NCI-H187 (cell line): ENCODE measurements around the gene KAT8.

Experiments
- DNase-seq, 2 experiments: peaks; one replicate each; lab custom pipeline; 2025; lab: John Stamatoyannopoulos, UW

The KAT8 gene

DNA sequence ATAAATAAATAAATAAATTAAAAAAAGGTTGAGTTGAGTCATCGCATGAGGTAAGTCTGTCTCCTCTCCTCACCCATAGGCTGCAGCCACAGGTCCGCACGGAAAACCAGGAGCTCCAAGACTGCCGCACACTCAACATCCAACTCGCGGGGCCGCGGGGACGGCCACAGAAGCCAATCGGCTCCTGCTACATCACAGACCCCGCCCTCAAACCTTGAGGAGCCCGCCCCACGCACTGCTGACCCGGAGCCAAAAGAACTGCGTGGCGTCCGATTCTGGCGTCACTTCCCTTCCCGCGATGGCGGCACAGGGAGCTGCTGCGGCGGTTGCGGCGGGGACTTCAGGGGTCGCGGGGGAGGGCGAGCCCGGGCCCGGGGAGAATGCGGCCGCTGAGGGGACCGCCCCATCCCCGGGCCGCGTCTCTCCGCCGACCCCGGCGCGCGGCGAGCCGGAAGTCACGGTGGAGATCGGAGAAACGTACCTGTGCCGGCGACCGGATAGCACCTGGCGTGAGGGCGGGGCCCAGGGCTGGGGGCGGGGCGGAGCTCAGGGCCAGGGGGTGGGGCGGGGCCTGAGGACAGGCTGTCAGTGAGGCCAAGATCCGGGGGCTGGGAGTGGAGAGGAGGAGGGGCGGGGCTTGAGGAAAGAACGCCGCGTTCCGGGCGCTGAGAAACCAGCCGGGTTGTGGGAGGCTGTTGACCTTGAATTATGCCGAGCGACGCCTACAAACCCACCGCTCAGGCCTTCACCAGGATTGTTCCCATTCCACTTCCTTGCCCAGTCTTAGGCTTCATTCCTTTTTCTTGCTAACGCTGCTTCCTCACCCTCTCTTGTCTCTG is at the start of gene KAT8:
Gene KAT8 (plus strand): TSS at position 281 of the 839 bp plus-strand sequence. CDS start 18 bp downstream, at position 299.
- peak; percentile 61 to 91 for DNase-seq

- no peak for DNase-seq
These were observed 45.6 kb upstream of the KAT8 start for GRCh38 chr16:31071861-31072260.

DNA sequence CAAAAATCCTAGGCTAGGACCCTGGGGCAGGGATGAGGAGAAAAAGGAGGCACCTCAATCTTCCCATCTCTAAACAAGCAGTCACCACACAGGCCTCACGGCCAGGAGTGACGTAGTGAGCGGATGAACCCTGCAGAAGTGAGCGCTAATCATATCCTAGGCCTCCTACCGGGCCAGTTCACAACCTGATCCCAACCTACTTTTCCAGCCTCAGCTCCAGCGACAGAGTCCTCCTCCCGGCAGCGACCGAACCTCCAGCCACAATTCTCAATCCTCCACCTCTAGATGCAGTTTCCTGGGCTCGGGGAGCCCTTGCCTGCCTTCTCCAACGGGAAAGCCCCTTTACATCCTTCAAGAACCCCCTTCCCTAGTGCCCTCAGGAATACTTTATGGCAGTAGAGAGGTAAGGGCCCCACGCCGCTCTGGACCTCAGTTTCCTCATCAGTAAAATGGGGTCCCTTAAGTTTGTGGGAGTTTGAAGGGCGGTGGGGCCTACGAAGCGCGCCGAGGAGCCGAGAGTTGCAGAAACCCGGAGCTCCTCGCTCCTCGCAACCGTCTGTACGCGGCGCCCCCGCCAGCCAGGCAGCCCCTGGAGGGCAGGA is 44.8 kb upstream of the KAT8 start:
- DNase-seq: no peak

DNA sequence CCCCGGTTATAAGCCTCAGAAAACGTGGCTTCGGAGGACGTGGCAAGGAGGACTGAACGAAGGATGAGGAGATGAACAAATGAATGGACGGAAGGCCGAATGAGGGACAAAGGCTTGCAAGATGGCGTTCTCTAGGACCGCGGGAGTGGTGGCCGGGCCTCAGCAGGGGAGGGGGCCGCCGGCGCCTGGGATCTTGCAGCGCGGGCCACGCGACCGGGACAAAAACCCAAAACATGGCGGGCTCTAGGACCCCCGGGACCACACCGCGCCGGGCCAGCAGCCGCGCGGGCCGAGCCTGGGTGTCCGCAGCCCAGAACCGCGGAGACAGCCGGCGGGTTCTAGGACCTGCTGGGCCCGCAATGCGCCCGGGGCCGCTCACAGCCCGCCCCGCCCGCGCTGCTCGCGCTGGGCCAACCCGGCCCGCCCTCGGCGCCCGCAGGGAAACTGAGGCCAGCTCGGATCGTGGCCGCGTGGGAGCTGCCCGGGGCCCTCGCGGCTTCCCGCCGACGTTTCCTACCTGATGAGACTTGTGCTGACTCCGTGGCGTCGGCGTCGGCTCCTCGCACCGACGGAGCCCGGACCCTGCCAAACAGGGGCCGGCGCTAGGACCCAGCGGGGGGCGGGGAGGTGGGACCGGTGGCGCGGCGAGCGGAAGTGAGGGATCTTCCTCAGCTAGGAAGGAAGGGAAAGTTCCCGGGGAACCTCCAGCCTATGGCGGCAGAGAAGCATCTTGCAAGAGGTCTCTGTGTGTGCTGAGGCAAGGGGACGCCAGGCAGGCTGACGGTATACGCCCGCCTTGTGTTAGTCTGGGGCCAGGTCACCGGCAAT is 44.1 kb upstream of the KAT8 start:
- DNase-seq: peak; percentile 54 to 57

- DNase-seq: peak; percentile 65 to 92
These were observed 43.3 kb upstream of the KAT8 start, which contains the start of the genes ZNF646 and ZNF668 for GRCh38 chr16:31073970-31074813. Gene ZNF646 (plus strand): TSS chr16:31074422. CDS start chr16:31076325, 1,903 bp downstream. Gene ZNF668 (minus strand): TSS chr16:31074240. CDS start chr16:31064459, 9,781 bp downstream.

- no peak for DNase-seq
These were observed 42.7 kb upstream of the KAT8 start for GRCh38 chr16:31074814-31075183.

GRCh38 chr16:31076319-31076718 is 41.1 kb upstream of the KAT8 start:
- DNase-seq: no peak

DNA sequence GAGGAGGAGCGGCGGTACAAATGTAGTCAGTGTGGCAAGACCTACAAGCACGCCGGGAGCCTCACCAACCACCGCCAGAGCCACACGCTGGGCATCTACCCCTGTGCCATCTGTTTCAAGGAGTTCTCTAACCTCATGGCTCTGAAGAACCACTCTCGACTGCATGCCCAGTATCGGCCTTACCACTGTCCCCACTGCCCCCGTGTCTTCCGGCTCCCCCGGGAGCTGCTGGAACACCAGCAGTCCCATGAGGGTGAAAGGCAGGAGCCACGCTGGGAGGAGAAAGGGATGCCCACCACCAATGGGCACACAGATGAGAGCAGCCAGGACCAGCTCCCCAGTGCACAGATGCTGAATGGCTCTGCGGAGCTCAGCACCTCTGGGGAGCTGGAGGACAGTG is 40.4 kb upstream of the KAT8 start:
- DNase-seq: no peak

DNA sequence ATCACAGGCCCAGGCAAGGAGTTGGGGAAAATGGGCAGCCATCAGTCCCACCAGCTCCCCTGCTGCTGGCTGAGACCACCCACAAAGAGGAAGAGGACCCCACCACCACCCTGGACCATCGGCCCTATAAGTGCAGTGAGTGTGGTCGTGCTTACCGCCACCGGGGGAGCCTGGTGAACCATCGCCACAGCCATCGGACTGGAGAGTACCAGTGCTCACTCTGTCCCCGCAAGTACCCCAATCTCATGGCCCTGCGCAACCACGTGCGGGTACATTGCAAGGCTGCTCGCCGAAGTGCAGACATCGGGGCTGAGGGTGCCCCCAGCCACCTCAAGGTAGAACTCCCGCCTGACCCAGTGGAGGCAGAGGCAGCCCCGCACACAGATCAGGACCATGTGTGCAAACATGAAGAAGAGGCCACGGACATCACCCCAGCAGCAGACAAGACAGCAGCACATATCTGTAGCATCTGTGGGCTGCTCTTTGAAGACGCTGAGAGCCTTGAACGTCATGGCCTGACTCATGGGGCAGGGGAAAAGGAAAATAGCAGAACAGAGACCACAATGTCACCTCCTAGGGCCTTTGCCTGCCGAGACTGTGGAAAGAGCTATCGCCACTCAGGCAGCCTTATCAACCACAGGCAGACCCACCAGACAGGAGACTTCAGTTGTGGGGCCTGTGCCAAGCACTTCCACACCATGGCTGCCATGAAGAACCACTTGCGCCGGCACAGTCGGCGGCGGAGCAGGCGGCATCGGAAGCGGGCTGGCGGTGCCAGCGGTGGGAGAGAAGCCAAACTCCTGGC is 39.7 kb upstream of the KAT8 start:
- no peak for DNase-seq

DNA sequence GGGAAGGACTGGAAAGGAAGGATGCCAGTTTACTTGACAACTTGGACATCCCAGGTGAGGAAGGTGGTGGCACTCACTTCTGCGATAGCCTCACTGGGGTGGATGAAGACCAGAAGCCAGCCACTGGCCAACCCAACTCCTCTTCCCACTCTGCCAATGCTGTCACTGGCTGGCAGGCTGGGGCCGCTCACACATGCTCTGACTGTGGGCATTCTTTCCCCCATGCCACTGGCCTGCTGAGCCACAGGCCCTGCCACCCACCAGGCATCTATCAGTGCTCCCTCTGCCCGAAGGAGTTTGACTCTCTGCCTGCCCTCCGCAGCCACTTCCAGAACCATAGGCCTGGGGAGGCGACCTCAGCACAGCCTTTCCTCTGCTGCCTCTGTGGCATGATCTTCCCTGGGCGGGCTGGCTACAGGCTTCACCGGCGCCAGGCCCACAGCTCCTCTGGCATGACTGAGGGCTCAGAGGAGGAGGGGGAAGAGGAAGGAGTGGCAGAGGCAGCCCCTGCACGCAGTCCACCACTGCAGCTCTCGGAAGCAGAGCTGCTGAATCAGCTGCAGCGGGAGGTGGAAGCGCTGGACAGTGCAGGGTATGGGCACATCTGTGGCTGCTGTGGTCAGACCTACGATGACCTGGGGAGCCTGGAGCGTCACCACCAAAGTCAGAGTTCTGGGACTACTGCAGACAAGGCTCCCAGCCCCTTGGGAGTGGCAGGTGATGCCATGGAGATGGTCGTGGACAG is 38.7 kb upstream of the KAT8 start:
- DNase-seq: no peak

- DNase-seq: no peak
These were observed 38.0 kb upstream of the KAT8 start for GRCh38 chr16:31079342-31079944.

- no peak for DNase-seq
These were observed 37.3 kb upstream of the KAT8 start for GRCh38 chr16:31080035-31080629.

DNA sequence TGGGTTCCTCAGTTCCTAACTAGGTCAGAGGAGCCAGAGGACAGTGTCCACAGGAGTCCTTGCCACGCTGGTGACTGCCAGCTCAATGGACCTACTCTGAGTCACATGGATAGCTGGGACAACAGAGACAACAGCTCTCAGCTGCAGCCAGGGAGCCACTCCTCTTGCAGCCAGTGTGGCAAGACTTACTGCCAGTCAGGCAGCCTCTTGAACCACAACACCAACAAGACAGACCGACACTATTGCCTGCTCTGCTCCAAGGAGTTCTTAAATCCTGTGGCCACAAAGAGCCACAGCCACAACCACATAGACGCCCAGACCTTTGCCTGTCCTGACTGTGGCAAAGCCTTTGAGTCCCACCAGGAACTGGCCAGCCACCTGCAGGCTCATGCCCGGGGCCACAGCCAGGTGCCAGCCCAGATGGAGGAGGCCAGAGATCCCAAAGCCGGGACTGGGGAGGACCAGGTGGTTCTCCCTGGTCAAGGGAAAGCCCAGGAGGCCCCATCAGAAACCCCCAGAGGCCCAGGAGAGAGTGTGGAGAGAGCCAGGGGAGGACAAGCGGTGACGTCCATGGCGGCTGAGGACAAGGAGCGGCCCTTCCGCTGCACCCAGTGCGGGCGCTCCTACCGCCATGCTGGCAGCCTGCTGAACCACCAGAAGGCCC is 36.6 kb upstream of the KAT8 start:
- DNase-seq: no peak

DNA sequence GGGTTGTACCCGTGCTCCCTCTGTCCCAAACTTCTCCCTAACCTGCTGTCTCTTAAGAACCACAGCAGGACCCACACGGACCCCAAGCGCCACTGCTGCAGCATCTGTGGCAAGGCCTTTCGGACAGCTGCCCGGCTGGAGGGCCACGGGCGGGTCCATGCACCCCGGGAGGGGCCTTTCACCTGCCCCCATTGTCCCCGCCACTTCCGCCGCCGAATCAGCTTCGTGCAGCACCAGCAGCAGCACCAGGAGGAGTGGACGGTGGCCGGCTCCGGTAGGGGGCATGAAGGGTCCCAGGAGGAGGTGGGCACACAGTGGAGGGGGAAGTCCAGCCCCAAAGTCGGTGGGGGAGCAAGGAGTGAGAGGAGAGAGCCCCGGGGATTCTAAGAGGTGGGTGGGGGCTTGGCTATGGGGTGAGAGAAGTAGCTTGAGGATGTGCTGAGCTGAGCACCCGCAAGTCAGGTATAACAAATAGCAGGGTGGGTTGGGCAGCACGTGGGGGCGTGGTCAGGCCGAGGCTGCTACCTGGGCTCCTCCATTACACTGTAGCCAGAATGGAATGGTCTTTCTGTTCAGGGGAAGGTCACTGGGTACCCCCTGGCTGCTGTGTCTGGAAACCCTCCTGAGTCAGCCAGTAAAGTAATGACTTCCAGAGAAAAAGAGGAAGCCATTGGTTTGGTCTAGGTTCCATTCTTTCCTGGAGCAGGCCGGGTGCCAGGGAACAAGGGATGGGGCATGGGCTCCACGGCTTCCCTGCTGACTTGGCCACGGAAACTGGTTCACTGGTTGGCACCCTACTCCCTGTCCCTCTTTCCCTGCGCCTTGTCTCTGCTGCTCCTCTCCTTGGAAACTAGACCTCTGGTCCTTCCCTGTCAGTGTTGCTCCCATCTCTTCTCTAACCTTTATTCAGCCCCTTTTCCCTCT is 35.8 kb upstream of the KAT8 start:
- DNase-seq: no peak

- no peak for DNase-seq
These were observed 35.0 kb upstream of the KAT8 start for GRCh38 chr16:31082368-31083045.

DNA sequence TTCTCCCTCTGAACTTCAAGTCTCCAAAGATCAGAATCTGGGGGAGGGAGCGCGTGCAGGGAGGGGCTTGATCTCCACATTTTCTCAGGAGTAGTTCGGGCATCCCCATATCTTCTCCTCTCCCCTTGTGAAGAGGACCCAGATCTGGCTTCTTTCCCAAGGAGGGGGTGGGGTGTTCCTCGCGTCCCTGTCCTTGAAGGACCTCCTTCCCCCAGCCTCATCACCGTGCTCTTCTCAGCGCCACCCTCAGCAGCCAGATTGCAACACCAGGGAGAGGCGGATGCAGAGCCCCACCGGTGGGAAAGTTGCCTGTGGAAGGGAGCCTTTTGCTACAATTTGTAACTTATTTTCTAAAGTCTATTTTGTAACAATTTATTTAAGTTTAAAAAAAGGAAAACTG is 34.4 kb upstream of the KAT8 start:
- no peak for DNase-seq

DNA sequence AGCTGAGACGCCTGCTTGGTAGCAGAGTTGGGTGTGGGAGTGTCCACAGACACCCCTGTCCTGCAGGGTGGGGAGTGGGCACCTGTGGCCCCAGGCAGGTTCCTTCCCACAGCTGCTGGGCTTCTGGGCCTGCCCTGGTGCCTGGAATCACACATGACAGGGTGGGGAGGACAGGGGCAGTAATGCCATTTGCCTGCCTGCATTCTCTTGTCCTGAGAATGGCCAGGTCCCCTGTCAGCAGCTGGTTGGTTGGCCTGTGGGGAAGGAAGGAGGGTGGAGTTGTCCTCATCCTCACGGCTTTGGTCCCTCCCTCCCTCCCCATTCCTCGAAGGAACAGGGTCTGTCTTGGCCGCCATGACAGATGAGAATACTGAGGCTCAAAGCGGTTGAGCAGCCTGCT is 33.9 kb upstream of the KAT8 start:
- no peak for DNase-seq
